HepG2 (cell line): ENCODE data around the gene CRISPLD2. TPM values are rescaled to one million over a fixed set of nuclear protein-coding genes. Genes with fewer than 3 reads are reported as not detected.
A peak's percentile ranks its signal among the peaks of the same experiment; 100 is the strongest.

Experiments used
- ARHGAP35 ChIP-seq: sonication (generic); formaldehyde crosslinking; IDR thresholded peaks from 2 replicates; pipeline ENCODE4 v1.9.0; 2022; ENCODE audit warnings: mild to moderate bottlenecking, inconsistent platforms, moderate library complexity, missing genetic modification reagents, borderline replicate concordance
- ETV5 ChIP-seq: IDR thresholded peaks from 2 replicates; pipeline ENCODE4 v1.6.1; 2018; ENCODE audit warnings: missing biosample characterization, missing genetic modification reagents, inconsistent platforms, borderline replicate concordance
- JDP2 ChIP-seq: sonication (generic); formaldehyde crosslinking; IDR thresholded peaks from 2 replicates; pipeline ENCODE4 v1.8.1; 2022; ENCODE audit warnings: missing genetic modification reagents, borderline replicate concordance
- KDM2A ChIP-seq: sonication (generic); formaldehyde crosslinking; IDR thresholded peaks from 2 replicates; pipeline ENCODE4 v1.4.0; 2020; ENCODE audit warnings: low read depth, missing genetic modification reagents, borderline replicate concordance
- MBD4 ChIP-seq: IDR thresholded peaks from 2 replicates; pipeline ENCODE4 v1.6.1; 2012; ENCODE audit warnings: low read length, inconsistent platforms, borderline replicate concordance
- TOPORS ChIP-seq: sonication (generic); formaldehyde crosslinking; IDR thresholded peaks from 2 replicates; pipeline ENCODE4 v1.8.0; 2023; ENCODE audit warnings: mild to moderate bottlenecking, missing genetic modification reagents
- ZNF629 ChIP-seq: sonication (generic); formaldehyde crosslinking; conservative IDR thresholded peaks from 2 replicates; pipeline ENCODE4 v1.5.0; 2020; ENCODE audit warnings: missing genetic modification reagents
- polyA plus RNA-seq, 8 experiments: library from polyadenylated mRNA; depleted of rRNA in 3 of 8; stranded (reverse) in 7 of 8; unstranded in 1 of 8; fragments of >200 nt; fragmentation: Illumina TruSeq in 4 of 8; extraction: Trizol in 4 of 8; gene quantifications; 2 replicates each; pipeline versions ENCODE4 v1.2.1 to v1.2.3, GENCODE V29; 2011 to 2016; ENCODE audit warnings: low read depth in 4 of 8, missing spikeins in 1 of 8, mixed read lengths in 1 of 8; ENCODE audit not compliant: insufficient read depth in 1 of 8
- total RNA-seq, 5 experiments: library from RNA; depleted of rRNA; stranded (reverse); fragments of >200 nt; fragmentation: Illumina TruSeq; extraction: Trizol; gene quantifications; 2 replicates each; pipeline ENCODE4 v1.2.3, GENCODE V29; 2016; ENCODE audit warnings: low read depth in 1 of 5
- TF ChIP-seq, protein P1 (sequence below): sonication (generic); formaldehyde crosslinking; IDR thresholded peaks from 2 replicates; pipeline ENCODE4 v1.5.0; 2020; ENCODE audit warnings: mild to moderate bottlenecking, missing genetic modification reagents, borderline replicate concordance
- TF ChIP-seq, protein P2 (sequence below): sonication (generic); formaldehyde crosslinking; IDR thresholded peaks from 2 replicates; pipeline ENCODE4 v1.5.1; 2020; ENCODE audit warnings: mild to moderate bottlenecking, missing genetic modification reagents, borderline replicate concordance
- TF ChIP-seq, protein P3 (sequence below): sonication (generic); formaldehyde crosslinking; IDR thresholded peaks from 2 replicates; pipeline ENCODE4 v1.4.0; 2020; ENCODE audit warnings: missing genetic modification reagents, borderline replicate concordance
- TF ChIP-seq, protein P4 (sequence below): conservative IDR thresholded peaks from 2 replicates; pipeline ENCODE4 v1.6.1; 2018; ENCODE audit warnings: missing genetic modification reagents
- TF ChIP-seq, protein P5 (sequence below): sonication (generic); formaldehyde crosslinking; IDR thresholded peaks from 2 replicates; pipeline ENCODE4 v1.9.0; 2022; ENCODE audit warnings: low read depth, missing genetic modification reagents

The CRISPLD2 gene
- total and polyA plus RNA-seq, 2 of the 13 experiments (the other 11 are each of a cell fraction or from before 2014, with no cell fraction given), result 0.04 to 0.31 TPM

DNA sequence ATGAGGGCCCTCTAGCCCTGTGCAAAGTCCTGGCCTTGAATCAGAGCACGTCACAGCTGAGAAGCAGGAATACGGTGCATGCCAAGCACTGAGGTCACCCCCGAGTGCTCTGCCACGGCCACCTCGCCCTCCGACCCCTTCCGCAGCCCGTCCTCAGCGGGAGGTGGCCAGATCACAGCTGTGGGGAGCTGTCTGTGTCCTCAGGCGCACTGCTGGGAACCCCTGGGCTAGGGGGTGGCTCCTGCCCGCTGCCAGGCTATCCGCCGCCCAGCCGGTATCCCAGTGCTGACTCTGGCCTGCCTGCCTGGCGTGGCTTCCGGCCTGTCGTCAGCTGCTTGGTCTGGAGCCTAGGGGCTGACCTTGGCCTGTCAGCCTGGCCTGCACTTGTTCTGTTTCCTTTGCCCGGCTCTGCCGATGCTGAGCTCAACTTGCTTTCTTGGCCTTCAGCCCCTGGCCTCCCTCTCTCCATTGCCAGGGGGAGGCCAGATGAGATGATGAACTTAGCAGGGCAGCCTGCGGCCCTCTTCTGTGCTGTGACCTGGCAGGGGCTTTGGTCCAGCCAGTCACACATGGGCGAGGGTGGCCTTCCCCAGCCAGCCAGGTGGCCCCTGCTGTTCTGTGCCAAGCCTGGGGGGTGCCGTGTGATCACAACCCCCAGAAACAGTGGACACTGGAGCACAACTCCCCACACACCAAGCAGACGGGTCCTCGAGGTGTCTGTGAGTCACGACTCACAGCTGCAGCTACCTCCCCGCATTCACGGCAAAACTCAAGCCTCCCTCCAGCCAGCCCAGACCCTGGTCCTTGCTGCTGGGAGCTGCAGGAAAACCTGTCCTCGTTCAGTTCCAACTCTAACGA lies 114.2 kb downstream of the CRISPLD2 start (continued):
- TF ChIP-seq JDP2 (no peak), ARHGAP35 (CRISPR knock-in tag) (0 out of 2 replicates have a peak, but pooled peaks have one; percentile 70), ZNF629 (CRISPR knock-in tag) (0 out of 2 replicates have a peak, but pooled peaks have one; percentile 9), MBD4 (no peak), KDM2A (CRISPR knock-in tag) (peak; percentile 84), ETV5 (peak; percentile 97), TOPORS (CRISPR knock-in tag) (peak; percentile 81)
- TF ChIP-seq, protein P1, sequence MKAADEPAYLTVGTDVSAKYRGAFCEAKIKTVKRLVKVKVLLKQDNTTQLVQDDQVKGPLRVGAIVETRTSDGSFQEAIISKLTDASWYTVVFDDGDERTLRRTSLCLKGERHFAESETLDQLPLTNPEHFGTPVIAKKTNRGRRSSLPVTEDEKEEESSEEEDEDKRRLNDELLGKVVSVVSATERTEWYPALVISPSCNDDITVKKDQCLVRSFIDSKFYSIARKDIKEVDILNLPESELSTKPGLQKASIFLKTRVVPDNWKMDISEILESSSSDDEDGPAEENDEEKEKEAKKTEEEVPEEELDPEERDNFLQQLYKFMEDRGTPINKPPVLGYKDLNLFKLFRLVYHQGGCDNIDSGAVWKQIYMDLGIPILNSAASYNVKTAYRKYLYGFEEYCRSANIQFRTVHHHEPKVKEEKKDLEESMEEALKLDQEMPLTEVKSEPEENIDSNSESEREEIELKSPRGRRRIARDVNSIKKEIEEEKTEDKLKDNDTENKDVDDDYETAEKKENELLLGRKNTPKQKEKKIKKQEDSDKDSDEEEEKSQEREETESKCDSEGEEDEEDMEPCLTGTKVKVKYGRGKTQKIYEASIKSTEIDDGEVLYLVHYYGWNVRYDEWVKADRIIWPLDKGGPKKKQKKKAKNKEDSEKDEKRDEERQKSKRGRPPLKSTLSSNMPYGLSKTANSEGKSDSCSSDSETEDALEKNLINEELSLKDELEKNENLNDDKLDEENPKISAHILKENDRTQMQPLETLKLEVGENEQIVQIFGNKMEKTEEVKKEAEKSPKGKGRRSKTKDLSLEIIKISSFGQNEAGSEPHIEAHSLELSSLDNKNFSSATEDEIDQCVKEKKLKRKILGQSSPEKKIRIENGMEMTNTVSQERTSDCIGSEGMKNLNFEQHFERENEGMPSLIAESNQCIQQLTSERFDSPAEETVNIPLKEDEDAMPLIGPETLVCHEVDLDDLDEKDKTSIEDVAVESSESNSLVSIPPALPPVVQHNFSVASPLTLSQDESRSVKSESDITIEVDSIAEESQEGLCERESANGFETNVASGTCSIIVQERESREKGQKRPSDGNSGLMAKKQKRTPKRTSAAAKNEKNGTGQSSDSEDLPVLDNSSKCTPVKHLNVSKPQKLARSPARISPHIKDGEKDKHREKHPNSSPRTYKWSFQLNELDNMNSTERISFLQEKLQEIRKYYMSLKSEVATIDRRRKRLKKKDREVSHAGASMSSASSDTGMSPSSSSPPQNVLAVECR, result peak; percentile 79
- TF ChIP-seq, protein P2, sequence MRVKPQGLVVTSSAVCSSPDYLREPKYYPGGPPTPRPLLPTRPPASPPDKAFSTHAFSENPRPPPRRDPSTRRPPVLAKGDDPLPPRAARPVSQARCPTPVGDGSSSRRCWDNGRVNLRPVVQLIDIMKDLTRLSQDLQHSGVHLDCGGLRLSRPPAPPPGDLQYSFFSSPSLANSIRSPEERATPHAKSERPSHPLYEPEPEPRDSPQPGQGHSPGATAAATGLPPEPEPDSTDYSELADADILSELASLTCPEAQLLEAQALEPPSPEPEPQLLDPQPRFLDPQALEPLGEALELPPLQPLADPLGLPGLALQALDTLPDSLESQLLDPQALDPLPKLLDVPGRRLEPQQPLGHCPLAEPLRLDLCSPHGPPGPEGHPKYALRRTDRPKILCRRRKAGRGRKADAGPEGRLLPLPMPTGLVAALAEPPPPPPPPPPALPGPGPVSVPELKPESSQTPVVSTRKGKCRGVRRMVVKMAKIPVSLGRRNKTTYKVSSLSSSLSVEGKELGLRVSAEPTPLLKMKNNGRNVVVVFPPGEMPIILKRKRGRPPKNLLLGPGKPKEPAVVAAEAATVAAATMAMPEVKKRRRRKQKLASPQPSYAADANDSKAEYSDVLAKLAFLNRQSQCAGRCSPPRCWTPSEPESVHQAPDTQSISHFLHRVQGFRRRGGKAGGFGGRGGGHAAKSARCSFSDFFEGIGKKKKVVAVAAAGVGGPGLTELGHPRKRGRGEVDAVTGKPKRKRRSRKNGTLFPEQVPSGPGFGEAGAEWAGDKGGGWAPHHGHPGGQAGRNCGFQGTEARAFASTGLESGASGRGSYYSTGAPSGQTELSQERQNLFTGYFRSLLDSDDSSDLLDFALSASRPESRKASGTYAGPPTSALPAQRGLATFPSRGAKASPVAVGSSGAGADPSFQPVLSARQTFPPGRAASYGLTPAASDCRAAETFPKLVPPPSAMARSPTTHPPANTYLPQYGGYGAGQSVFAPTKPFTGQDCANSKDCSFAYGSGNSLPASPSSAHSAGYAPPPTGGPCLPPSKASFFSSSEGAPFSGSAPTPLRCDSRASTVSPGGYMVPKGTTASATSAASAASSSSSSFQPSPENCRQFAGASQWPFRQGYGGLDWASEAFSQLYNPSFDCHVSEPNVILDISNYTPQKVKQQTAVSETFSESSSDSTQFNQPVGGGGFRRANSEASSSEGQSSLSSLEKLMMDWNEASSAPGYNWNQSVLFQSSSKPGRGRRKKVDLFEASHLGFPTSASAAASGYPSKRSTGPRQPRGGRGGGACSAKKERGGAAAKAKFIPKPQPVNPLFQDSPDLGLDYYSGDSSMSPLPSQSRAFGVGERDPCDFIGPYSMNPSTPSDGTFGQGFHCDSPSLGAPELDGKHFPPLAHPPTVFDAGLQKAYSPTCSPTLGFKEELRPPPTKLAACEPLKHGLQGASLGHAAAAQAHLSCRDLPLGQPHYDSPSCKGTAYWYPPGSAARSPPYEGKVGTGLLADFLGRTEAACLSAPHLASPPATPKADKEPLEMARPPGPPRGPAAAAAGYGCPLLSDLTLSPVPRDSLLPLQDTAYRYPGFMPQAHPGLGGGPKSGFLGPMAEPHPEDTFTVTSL (CRISPR knock-in tag), result peak; percentile 72; the same call in 1 of the 2 replicates
- TF ChIP-seq, protein P3, sequence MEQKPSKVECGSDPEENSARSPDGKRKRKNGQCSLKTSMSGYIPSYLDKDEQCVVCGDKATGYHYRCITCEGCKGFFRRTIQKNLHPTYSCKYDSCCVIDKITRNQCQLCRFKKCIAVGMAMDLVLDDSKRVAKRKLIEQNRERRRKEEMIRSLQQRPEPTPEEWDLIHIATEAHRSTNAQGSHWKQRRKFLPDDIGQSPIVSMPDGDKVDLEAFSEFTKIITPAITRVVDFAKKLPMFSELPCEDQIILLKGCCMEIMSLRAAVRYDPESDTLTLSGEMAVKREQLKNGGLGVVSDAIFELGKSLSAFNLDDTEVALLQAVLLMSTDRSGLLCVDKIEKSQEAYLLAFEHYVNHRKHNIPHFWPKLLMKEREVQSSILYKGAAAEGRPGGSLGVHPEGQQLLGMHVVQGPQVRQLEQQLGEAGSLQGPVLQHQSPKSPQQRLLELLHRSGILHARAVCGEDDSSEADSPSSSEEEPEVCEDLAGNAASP (CRISPR knock-in tag), result peak; percentile 90
- TF ChIP-seq, protein P4, sequence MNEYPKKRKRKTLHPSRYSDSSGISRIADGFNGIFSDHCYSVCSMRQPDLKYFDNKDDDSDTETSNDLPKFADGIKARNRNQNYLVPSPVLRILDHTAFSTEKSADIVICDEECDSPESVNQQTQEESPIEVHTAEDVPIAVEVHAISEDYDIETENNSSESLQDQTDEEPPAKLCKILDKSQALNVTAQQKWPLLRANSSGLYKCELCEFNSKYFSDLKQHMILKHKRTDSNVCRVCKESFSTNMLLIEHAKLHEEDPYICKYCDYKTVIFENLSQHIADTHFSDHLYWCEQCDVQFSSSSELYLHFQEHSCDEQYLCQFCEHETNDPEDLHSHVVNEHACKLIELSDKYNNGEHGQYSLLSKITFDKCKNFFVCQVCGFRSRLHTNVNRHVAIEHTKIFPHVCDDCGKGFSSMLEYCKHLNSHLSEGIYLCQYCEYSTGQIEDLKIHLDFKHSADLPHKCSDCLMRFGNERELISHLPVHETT (CRISPR knock-in tag), result no peak
- TF ChIP-seq, protein P5, sequence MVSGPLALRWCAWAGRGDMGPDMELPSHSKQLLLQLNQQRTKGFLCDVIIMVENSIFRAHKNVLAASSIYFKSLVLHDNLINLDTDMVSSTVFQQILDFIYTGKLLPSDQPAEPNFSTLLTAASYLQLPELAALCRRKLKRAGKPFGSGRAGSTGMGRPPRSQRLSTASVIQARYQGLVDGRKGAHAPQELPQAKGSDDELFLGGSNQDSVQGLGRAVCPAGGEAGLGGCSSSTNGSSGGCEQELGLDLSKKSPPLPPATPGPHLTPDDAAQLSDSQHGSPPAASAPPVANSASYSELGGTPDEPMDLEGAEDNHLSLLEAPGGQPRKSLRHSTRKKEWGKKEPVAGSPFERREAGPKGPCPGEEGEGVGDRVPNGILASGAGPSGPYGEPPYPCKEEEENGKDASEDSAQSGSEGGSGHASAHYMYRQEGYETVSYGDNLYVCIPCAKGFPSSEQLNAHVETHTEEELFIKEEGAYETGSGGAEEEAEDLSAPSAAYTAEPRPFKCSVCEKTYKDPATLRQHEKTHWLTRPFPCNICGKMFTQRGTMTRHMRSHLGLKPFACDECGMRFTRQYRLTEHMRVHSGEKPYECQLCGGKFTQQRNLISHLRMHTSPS (CRISPR knock-in tag), result peak; percentile 95
